GM23338 (cell line): Measurements from ENCODE around the gene ADSS1. TPM values are rescaled to one million over a fixed set of nuclear protein-coding genes. Genes with fewer than 3 reads are reported as not detected.

ENCODE experiments used
- ATAC-seq: fragments of 200-7000 bp; cut with Tn5 transposase; 3 replicates; pipeline ENCODE4 v1.9.1; 2020
- DNase-seq: peaks from one replicate; pipeline ENCODE4 v3.0.0-alpha.2; 2015; ENCODE audit warnings: low spot score
- H2AFZ ChIP-seq: fragments of 200-600 bp; sonication (generic); 2 replicates; pipeline ENCODE4 v1.8.0; 2016; ENCODE audit warnings: antibody characterized with exemption, mild to moderate bottlenecking, moderate library complexity
- H3F3A ChIP-seq: fragments of 200-600 bp; sonication (generic); replicated peaks from 2 replicates; pipeline ENCODE4 v1.8.0; 2017; ENCODE audit warnings: antibody characterized with exemption, mixed run types, low read depth
- H3K27ac ChIP-seq: fragments of 200-600 bp; sonication (generic); 2 replicates; pipeline ENCODE4 v1.6.1; 2016; ENCODE audit warnings: low read depth
- H3K27me3 ChIP-seq: fragments of 200-600 bp; sonication (generic); 2 replicates; pipeline ENCODE4 v1.8.0; 2016; ENCODE audit warnings: mild to moderate bottlenecking, mixed run types, moderate library complexity; ENCODE audit not compliant: insufficient read depth
- H3K36me3 ChIP-seq: fragments of 200-600 bp; sonication (generic); 2 replicates; pipeline ENCODE4 v1.8.0; 2016; ENCODE audit warnings: mild to moderate bottlenecking; ENCODE audit not compliant: insufficient read depth
- H3K4me1 ChIP-seq: fragments of 200-600 bp; sonication (generic); 2 replicates; pipeline ENCODE4 v1.8.0; 2016; ENCODE audit warnings: mild to moderate bottlenecking, moderate library complexity; ENCODE audit not compliant: insufficient read depth
- H3K4me2 ChIP-seq: fragments of 200-600 bp; sonication (generic); 2 replicates; pipeline ENCODE4 v1.7.1; 2017; ENCODE audit warnings: mixed run types
- H3K4me3 ChIP-seq: fragments of 200-600 bp; sonication (generic); 2 replicates; pipeline ENCODE4 v1.6.1; 2016; ENCODE audit warnings: mixed run types
- H3K79me2 ChIP-seq: fragments of 200-600 bp; sonication (generic); replicated peaks from 2 replicates; pipeline ENCODE4 v1.8.0; 2017; ENCODE audit warnings: mild to moderate bottlenecking; ENCODE audit not compliant: insufficient read depth
- H3K9me2 ChIP-seq: fragments of 200-600 bp; sonication (generic); 2 replicates; pipeline ENCODE4 v1.8.0; 2017; ENCODE audit not compliant: insufficient read depth
- H4K20me1 ChIP-seq: fragments of 200-600 bp; sonication (generic); replicated peaks from 2 replicates; pipeline ENCODE4 v1.8.0; 2017; ENCODE audit warnings: mild to moderate bottlenecking; ENCODE audit not compliant: insufficient read depth
- H3K27ac Mint-ChIP-seq: 2 replicates; pipeline ENCODE4 v1.8.0; 2020; ENCODE audit warnings: inconsistent platforms, mild to moderate bottlenecking, moderate library complexity, mixed read lengths
- H3K27me3 Mint-ChIP-seq: 3 replicates; pipeline ENCODE4 v1.8.0; 2022; ENCODE audit warnings: low read depth, mild to moderate bottlenecking, moderate library complexity, mixed read lengths, inconsistent platforms; ENCODE audit not compliant: insufficient read depth, poor library complexity
- H3K36me3 Mint-ChIP-seq: 3 replicates; pipeline ENCODE4 v1.8.0; 2021; ENCODE audit warnings: low read depth, mild to moderate bottlenecking, inconsistent platforms, moderate library complexity, mixed read lengths
- H3K4me1 Mint-ChIP-seq: 3 replicates; pipeline ENCODE4 v1.8.0; 2020; ENCODE audit warnings: mild to moderate bottlenecking, inconsistent platforms, mixed read lengths
- H3K4me3 Mint-ChIP-seq: 3 replicates; pipeline ENCODE4 v1.8.0; 2021; ENCODE audit warnings: moderate library complexity, mild to moderate bottlenecking, inconsistent platforms, mixed read lengths
- H3K9me3 Mint-ChIP-seq: 3 replicates; pipeline ENCODE4 v1.8.0; 2020; ENCODE audit warnings: moderate library complexity, mild to moderate bottlenecking, inconsistent platforms, mixed read lengths
- CREB1 ChIP-seq: fragments of 250-450 bp; sonication (Bioruptor Pico); IDR thresholded peaks from 2 replicates; pipeline ENCODE4 v1.5.0; 2020; ENCODE audit warnings: low read depth, mild to moderate bottlenecking, moderate library complexity
- EZH2 ChIP-seq: fragments of 200-600 bp; sonication (generic); IDR thresholded peaks from one replicate; pipeline ENCODE4 v1.8.0; 2017; ENCODE audit warnings: antibody characterized with exemption, mild to moderate bottlenecking, low read depth; ENCODE audit not compliant: unreplicated experiment
- EZH2phosphoT487 ChIP-seq: fragments of 200-600 bp; sonication (generic); IDR thresholded peaks from one replicate; pipeline ENCODE4 v1.8.1; 2018; ENCODE audit warnings: antibody characterized with exemption; ENCODE audit not compliant: unreplicated experiment
- JUNB ChIP-seq: IDR thresholded peaks from one replicate; pipeline ENCODE4 v1.6.1; 2016; ENCODE audit warnings: antibody characterized with exemption; ENCODE audit not compliant: unreplicated experiment
- NANOG ChIP-seq: IDR thresholded peaks from 2 replicates; pipeline ENCODE4 v1.6.1; 2016; ENCODE audit warnings: antibody characterized with exemption, borderline replicate concordance
- POLR2AphosphoS5 ChIP-seq: IDR thresholded peaks from 2 replicates; pipeline ENCODE4 v1.6.1; 2016; ENCODE audit warnings: antibody characterized with exemption, low read depth
- STAT1 ChIP-seq: IDR thresholded peaks from one replicate; pipeline ENCODE4 v1.6.1; 2016; ENCODE audit warnings: antibody characterized with exemption; ENCODE audit not compliant: unreplicated experiment
- ZNF114 ChIP-seq: fragments of 250-450 bp; sonication (Bioruptor Pico); IDR thresholded peaks from 2 replicates; pipeline ENCODE4 v1.5.0; 2020; ENCODE audit warnings: mild to moderate bottlenecking, moderate library complexity
- ZNF331 ChIP-seq: fragments of 250-450 bp; sonication (Bioruptor Pico); IDR thresholded peaks from 2 replicates; pipeline ENCODE4 v1.5.0; 2020; ENCODE audit warnings: low read depth, mild to moderate bottlenecking, moderate library complexity
- ZNF462 ChIP-seq: fragments of 250-450 bp; sonication (Bioruptor Pico); IDR thresholded peaks from 2 replicates; pipeline ENCODE4 v1.5.0; 2020; ENCODE audit warnings: mild to moderate bottlenecking, moderate library complexity
- polyA plus RNA-seq: library from polyadenylated mRNA; unstranded; fragments of >200 nt; fragmentation: Nextera tagmentation; extraction: Ambion mirVana; gene quantifications from 2 replicates; pipeline ENCODE4 v1.2.1, GENCODE V29; 2016
- total RNA-seq: library from RNA; depleted of rRNA; stranded (reverse); fragments of >200 nt; shearing (Covaris generic); gene quantifications from 2 replicates; pipeline ENCODE4 v1.2.3, GENCODE V29; 2014
- TF ChIP-seq, protein P1 (sequence below): IDR thresholded peaks from 2 replicates; pipeline ENCODE4 v1.6.1; 2016; ENCODE audit warnings: antibody characterized with exemption
- TF ChIP-seq, protein P2 (sequence below), 2 experiments: fragments of 200-600 bp in 1 of 2; sonication (generic) in 1 of 2; conservative IDR thresholded peaks; 2 replicates each; pipeline versions ENCODE4 v1.5.1 to v1.6.1; 2016 to 2017; ENCODE audit warnings: antibody characterized with exemption in 2 of 2, low read depth in 2 of 2, mild to moderate bottlenecking in 2 of 2, moderate library complexity in 1 of 2
- TF ChIP-seq, protein P3 (sequence below): IDR thresholded peaks from one replicate; pipeline ENCODE4 v1.6.1; 2018; ENCODE audit warnings: antibody characterized with exemption; ENCODE audit not compliant: unreplicated experiment

The ADSS1 gene
- total and polyA plus RNA-seq, 2 experiments from 2014 or later = 9.5 to 11.6 TPM

DNA sequence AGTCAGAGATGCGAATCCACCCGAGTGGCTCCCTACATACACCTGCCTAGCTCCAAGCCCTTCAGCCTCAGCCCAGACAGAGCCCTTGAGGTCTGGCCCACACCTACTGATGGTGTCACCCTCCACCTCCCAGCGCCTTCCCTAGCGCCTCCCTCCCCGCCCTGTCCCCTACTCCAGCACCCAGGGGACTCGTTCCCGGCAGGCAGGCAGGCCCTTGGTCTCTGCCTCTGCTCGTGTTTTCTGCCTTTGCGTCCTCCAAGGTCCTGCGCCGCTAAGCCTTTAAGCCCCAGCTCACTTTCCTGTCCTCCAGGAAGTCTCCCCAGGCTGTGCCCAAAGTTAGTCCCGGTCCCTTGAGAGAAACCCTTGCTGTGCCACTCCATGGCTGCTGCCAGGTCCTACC is 21.9 kb upstream of the ADSS1 start:
- H3F3A ChIP-seq = 0 out of 2 replicates have a peak, but pooled peaks cover 2% of the 10 kb centered on the region
- H3K27ac ChIP-seq = no peak overlapping the region
- Mint-ChIP-seq H3K4me3 (no peak overlapping the region), H3K4me1 (peaks cover 12% of the 10 kb centered on the region), H3K27me3 (peaks cover 9% of the 10 kb centered on the region), H3K36me3 (peaks cover 33% of the 10 kb centered on the region), H3K9me3 (peaks cover 19% of the 10 kb centered on the region), H3K27ac (no peak overlapping the region)
- no peaks in the 10 kb centered on the region; the same call in 1 of the 2 replicates for H4K20me1 ChIP-seq
- peaks cover 11% of the 10 kb centered on the region; the same call in 1 of the 2 replicates for H3K4me1 ChIP-seq
- DNase-seq = no peak
- H3K79me2 ChIP-seq = no peaks in the 10 kb centered on the region
- H3K27me3 ChIP-seq = no peaks in the 10 kb centered on the region
- H3K4me2 ChIP-seq = no peak overlapping the region
- TF ChIP-seq JUNB (no peak), CREB1 (no peak), ZNF462 (no peak), ZNF114 (no peak), EZH2 (no peak), NANOG (no peak), STAT1 (no peak), POLR2AphosphoS5 (no peak), ZNF331 (CRISPR knock-in tag) (no peak), EZH2phosphoT487 (no peak)
- TF ChIP-seq, protein P1, sequence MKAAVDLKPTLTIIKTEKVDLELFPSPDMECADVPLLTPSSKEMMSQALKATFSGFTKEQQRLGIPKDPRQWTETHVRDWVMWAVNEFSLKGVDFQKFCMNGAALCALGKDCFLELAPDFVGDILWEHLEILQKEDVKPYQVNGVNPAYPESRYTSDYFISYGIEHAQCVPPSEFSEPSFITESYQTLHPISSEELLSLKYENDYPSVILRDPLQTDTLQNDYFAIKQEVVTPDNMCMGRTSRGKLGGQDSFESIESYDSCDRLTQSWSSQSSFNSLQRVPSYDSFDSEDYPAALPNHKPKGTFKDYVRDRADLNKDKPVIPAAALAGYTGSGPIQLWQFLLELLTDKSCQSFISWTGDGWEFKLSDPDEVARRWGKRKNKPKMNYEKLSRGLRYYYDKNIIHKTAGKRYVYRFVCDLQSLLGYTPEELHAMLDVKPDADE = no peak
- TF ChIP-seq, protein P2, sequence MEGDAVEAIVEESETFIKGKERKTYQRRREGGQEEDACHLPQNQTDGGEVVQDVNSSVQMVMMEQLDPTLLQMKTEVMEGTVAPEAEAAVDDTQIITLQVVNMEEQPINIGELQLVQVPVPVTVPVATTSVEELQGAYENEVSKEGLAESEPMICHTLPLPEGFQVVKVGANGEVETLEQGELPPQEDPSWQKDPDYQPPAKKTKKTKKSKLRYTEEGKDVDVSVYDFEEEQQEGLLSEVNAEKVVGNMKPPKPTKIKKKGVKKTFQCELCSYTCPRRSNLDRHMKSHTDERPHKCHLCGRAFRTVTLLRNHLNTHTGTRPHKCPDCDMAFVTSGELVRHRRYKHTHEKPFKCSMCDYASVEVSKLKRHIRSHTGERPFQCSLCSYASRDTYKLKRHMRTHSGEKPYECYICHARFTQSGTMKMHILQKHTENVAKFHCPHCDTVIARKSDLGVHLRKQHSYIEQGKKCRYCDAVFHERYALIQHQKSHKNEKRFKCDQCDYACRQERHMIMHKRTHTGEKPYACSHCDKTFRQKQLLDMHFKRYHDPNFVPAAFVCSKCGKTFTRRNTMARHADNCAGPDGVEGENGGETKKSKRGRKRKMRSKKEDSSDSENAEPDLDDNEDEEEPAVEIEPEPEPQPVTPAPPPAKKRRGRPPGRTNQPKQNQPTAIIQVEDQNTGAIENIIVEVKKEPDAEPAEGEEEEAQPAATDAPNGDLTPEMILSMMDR (conservative IDR thresholded peaks at IDR 0.05; ENCODE audit: low read depth in 2 of 2) = no peak
- TF ChIP-seq, protein P3, sequence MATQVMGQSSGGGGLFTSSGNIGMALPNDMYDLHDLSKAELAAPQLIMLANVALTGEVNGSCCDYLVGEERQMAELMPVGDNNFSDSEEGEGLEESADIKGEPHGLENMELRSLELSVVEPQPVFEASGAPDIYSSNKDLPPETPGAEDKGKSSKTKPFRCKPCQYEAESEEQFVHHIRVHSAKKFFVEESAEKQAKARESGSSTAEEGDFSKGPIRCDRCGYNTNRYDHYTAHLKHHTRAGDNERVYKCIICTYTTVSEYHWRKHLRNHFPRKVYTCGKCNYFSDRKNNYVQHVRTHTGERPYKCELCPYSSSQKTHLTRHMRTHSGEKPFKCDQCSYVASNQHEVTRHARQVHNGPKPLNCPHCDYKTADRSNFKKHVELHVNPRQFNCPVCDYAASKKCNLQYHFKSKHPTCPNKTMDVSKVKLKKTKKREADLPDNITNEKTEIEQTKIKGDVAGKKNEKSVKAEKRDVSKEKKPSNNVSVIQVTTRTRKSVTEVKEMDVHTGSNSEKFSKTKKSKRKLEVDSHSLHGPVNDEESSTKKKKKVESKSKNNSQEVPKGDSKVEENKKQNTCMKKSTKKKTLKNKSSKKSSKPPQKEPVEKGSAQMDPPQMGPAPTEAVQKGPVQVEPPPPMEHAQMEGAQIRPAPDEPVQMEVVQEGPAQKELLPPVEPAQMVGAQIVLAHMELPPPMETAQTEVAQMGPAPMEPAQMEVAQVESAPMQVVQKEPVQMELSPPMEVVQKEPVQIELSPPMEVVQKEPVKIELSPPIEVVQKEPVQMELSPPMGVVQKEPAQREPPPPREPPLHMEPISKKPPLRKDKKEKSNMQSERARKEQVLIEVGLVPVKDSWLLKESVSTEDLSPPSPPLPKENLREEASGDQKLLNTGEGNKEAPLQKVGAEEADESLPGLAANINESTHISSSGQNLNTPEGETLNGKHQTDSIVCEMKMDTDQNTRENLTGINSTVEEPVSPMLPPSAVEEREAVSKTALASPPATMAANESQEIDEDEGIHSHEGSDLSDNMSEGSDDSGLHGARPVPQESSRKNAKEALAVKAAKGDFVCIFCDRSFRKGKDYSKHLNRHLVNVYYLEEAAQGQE = no peak
- no peak overlapping the region for H2AFZ ChIP-seq
- no peak overlapping the region for H3K4me3 ChIP-seq
- H3K9me2 ChIP-seq = no peaks in the 10 kb centered on the region
- no peak for ATAC-seq
- H3K36me3 ChIP-seq = peaks cover 12% of the 10 kb centered on the region; the same call in 1 of the 2 replicates
